HTR-8/SVneo (cell line): ENCODE results near the gene RNU1-1.
"Not testable (repeated sequence)": the region's sequence is repeated elsewhere in the genome, so short reads cannot be mapped to it uniquely, and the experiment has no call there.

Source experiments
- DNase-seq: peaks from one replicate; pipeline ENCODE4 v3.0.0; 2011; ENCODE audit warnings: low spot score, mixed read lengths; ENCODE audit not compliant: insufficient read length
- FAIRE-seq: peaks from 2 replicates; lab custom pipeline; 2011; peaks lifted over from hg19 to GRCh38; lab: Jason Lieb, UNC

The RNU1-1 gene

GRCh38 chr1:16528338-16528737 is 14.3 kb upstream of the RNU1-1 start:
- not testable (repeated sequence) for FAIRE-seq, DNase-seq

GRCh38 chr1:16525769-16526168 is 11.7 kb upstream of the RNU1-1 start:
- FAIRE-seq = not testable (repeated sequence)

GRCh38 chr1:16521679-16522078 is 7.6 kb upstream of the RNU1-1 start:
- not testable (repeated sequence) for FAIRE-seq

More at GRCh38 chr1:16525769-16526168, 11.7 kb upstream of the RNU1-1 start:
- not testable (repeated sequence) for DNase-seq

GRCh38 chr1:16521288-16521583 is 7.2 kb upstream of the RNU1-1 start:
- FAIRE-seq (no peak), DNase-seq (no peak)

More at GRCh38 chr1:16521679-16522078, 7.6 kb upstream of the RNU1-1 start:
- DNase-seq = not testable (repeated sequence)

- FAIRE-seq, DNase-seq: not testable (repeated sequence)
Measured at GRCh38 chr1:16520435-16521287, 6.6 kb upstream of the RNU1-1 start.

GRCh38 chr1:16519255-16519951 is 5.3 kb upstream of the RNU1-1 start:
- DNase-seq, FAIRE-seq: not testable (repeated sequence)

- DNase-seq, FAIRE-seq: not testable (repeated sequence)
Measured at GRCh38 chr1:16518913-16519254, 4.8 kb upstream of the RNU1-1 start.

- DNase-seq, FAIRE-seq: not testable (repeated sequence)
Measured at GRCh38 chr1:16516694-16517410, 2.8 kb upstream of the RNU1-1 start.

- not testable (repeated sequence) for FAIRE-seq
- DNase-seq = peak; percentile 67
Measured at GRCh38 chr1:16513412-16514106, 526 bp downstream of the RNU1-1 start.

- DNase-seq, FAIRE-seq: not testable (repeated sequence)
Measured at GRCh38 chr1:16512624-16513411, 1.3 kb downstream of the RNU1-1 start.

- DNase-seq, FAIRE-seq: not testable (repeated sequence)
Measured at GRCh38 chr1:16511926-16512325, 2.2 kb downstream of the RNU1-1 start.

GRCh38 chr1:16508861-16509445 is 5.1 kb downstream of the RNU1-1 start:
- DNase-seq = not testable (repeated sequence)

GRCh38 chr1:16506364-16507136 is 7.5 kb downstream of the RNU1-1 start:
- DNase-seq, FAIRE-seq: not testable (repeated sequence)

More at GRCh38 chr1:16508861-16509445, 5.1 kb downstream of the RNU1-1 start:
- FAIRE-seq = not testable (repeated sequence)

GRCh38 chr1:16505870-16506269 is 8.2 kb downstream of the RNU1-1 start:
- DNase-seq, FAIRE-seq: not testable (repeated sequence)

- DNase-seq = no peak
- FAIRE-seq = no peak
Measured at GRCh38 chr1:16503494-16503893, 10.6 kb downstream of the RNU1-1 start.

- DNase-seq, FAIRE-seq: not testable (repeated sequence)
Measured at GRCh38 chr1:16501446-16501845, 12.6 kb downstream of the RNU1-1 start.

- FAIRE-seq, DNase-seq: not testable (repeated sequence)
Measured at GRCh38 chr1:16500975-16501374, 13.1 kb downstream of the RNU1-1 start.

- not testable (repeated sequence) for DNase-seq, FAIRE-seq
Measured at GRCh38 chr1:16500466-16500865, 13.6 kb downstream of the RNU1-1 start.
